Measurements from ENCODE around the gene DUXB.

Gene DUXB

DNA sequence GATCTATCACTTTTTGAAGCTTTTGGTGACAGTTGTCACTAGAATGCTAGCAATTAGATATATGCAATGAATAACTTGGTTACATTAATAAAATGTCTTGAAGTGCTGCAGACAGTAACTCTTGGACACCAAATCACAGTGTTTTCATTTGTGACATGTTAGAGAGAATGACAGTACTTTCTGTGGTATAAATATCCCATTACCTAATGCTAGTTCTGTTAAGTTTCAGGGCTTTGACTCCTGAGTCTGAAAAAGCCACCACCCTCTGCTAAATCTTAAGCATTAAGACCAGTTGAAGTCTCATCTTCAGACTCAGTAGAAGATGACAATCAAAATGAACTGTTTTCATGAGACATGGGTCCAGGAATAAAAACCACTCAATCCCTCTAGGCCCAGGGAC is 13.9 kb downstream of the DUXB start:
- no peak for TF ChIP-seq ZNF473 (tag by site-specific recombination; IDR thresholded peaks at IDR 0.05)
- no peak for TF ChIP-seq BCL11B (tag by site-specific recombination; IDR thresholded peaks at IDR 0.05; ENCODE audit: low read depth)
- TF ChIP-seq ZNF555 (tag by site-specific recombination; conservative IDR thresholded peaks at IDR 0.05) = no peak
- no peak for TF ChIP-seq SP3 (tag by site-specific recombination; IDR thresholded peaks at IDR 0.05)
- no peak for TF ChIP-seq SCRT1 (tag by site-specific recombination; IDR thresholded peaks at IDR 0.05; ENCODE audit: borderline replicate concordance)
- TF ChIP-seq ZNF596 (tag by site-specific recombination; IDR thresholded peaks at IDR 0.05) = no peak
- no peak for TF ChIP-seq SCRT2 (tag by site-specific recombination; IDR thresholded peaks at IDR 0.05)
- TF ChIP-seq, protein P1, sequence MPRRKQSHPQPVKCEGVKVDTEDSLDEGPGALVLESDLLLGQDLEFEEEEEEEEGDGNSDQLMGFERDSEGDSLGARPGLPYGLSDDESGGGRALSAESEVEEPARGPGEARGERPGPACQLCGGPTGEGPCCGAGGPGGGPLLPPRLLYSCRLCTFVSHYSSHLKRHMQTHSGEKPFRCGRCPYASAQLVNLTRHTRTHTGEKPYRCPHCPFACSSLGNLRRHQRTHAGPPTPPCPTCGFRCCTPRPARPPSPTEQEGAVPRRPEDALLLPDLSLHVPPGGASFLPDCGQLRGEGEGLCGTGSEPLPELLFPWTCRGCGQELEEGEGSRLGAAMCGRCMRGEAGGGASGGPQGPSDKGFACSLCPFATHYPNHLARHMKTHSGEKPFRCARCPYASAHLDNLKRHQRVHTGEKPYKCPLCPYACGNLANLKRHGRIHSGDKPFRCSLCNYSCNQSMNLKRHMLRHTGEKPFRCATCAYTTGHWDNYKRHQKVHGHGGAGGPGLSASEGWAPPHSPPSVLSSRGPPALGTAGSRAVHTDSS (tag by site-specific recombination; IDR thresholded peaks at IDR 0.05) = no peak
- TF ChIP-seq, protein P2, sequence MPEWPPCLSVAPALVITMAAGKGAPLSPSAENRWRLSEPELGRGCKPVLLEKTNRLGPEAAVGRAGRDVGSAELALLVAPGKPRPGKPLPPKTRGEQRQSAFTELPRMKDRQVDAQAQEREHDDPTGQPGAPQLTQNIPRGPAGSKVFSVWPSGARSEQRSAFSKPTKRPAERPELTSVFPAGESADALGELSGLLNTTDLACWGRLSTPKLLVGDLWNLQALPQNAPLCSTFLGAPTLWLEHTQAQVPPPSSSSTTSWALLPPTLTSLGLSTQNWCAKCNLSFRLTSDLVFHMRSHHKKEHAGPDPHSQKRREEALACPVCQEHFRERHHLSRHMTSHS (tag by site-specific recombination; IDR thresholded peaks at IDR 0.05) = no peak
- no peak for TF ChIP-seq INSM2 (tag by site-specific recombination; IDR thresholded peaks at IDR 0.05)
- no peak for TF ChIP-seq TRIM28 (IDR thresholded peaks at IDR 0.05; ENCODE audit: borderline replicate concordance, low read length)
- TF ChIP-seq SETDB1 (IDR thresholded peaks at IDR 0.05; ENCODE audit: insufficient read length, low read length) = no peak
- no peak for TF ChIP-seq YY1 (tag by site-specific recombination; IDR thresholded peaks at IDR 0.05)
- TF ChIP-seq, protein P3, sequence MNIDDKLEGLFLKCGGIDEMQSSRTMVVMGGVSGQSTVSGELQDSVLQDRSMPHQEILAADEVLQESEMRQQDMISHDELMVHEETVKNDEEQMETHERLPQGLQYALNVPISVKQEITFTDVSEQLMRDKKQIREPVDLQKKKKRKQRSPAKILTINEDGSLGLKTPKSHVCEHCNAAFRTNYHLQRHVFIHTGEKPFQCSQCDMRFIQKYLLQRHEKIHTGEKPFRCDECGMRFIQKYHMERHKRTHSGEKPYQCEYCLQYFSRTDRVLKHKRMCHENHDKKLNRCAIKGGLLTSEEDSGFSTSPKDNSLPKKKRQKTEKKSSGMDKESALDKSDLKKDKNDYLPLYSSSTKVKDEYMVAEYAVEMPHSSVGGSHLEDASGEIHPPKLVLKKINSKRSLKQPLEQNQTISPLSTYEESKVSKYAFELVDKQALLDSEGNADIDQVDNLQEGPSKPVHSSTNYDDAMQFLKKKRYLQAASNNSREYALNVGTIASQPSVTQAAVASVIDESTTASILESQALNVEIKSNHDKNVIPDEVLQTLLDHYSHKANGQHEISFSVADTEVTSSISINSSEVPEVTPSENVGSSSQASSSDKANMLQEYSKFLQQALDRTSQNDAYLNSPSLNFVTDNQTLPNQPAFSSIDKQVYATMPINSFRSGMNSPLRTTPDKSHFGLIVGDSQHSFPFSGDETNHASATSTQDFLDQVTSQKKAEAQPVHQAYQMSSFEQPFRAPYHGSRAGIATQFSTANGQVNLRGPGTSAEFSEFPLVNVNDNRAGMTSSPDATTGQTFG (tag by site-specific recombination; IDR thresholded peaks at IDR 0.05; ENCODE audit: borderline replicate concordance) = no peak
- no peak for TF ChIP-seq EGR2 (tag by site-specific recombination; IDR thresholded peaks at IDR 0.05; ENCODE audit: low read depth)
- TF ChIP-seq HOXC10 (CRISPR knock-in tag; IDR thresholded peaks at IDR 0.05) = no peak
- no peak for TF ChIP-seq PBX3 (CRISPR knock-in tag; IDR thresholded peaks at IDR 0.05)
- H3K27ac ChIP-seq (ENCODE audit: extremely low read depth, low read depth, low read length) = no peak overlapping the region
- H3K4me3 ChIP-seq (ENCODE audit: low read depth, low read length) = no peak overlapping the region
- H3K9me3 ChIP-seq (ENCODE audit: control insufficient read depth, insufficient read depth, low read depth, low read length) = no peaks in the 10 kb centered on the region
- no peaks in the 10 kb centered on the region for H3K4me1 ChIP-seq (ENCODE audit: control insufficient read depth, insufficient read depth, low read length)
- POLR2A ChIA-PET = no interaction called here
- CTCF ChIA-PET = interaction anchor here (1.0 kb wide), 1 partner anchor 77 kb away, joined by 3 read pairs; no protein-coding TSS in a partner anchor
- H3K36me3 ChIP-seq (ENCODE audit: control insufficient read depth in 2 of 2, insufficient read depth in 1 of 2, low read length in 2 of 2) = no peaks in the 10 kb centered on the region

- no peak overlapping the region for H3K4me3 ChIP-seq (ENCODE audit: low read depth, low read length)
- H3K4me1 ChIP-seq (ENCODE audit: control insufficient read depth, insufficient read depth, low read length) = no peaks in the 10 kb centered on the region
- no peaks in the 10 kb centered on the region for H3K36me3 ChIP-seq (ENCODE audit: control insufficient read depth in 2 of 2, insufficient read depth in 1 of 2, low read length in 2 of 2)
- no peaks in the 10 kb centered on the region for H3K9me3 ChIP-seq (ENCODE audit: control insufficient read depth, insufficient read depth, low read depth, low read length)
- POLR2A ChIA-PET = no interaction called here
- CTCF ChIA-PET = no interaction called here
- no peak overlapping the region for H3K27ac ChIP-seq (ENCODE audit: extremely low read depth, low read depth, low read length)
- TF ChIP-seq, protein P4, sequence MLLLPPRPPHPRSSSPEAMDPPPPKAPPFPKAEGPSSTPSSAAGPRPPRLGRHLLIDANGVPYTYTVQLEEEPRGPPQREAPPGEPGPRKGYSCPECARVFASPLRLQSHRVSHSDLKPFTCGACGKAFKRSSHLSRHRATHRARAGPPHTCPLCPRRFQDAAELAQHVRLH (tag by site-specific recombination; IDR thresholded peaks at IDR 0.05) = no peak
- no peak for TF ChIP-seq KLF7 (tag by site-specific recombination; IDR thresholded peaks at IDR 0.05; ENCODE audit: borderline replicate concordance)
- no peak for TF ChIP-seq ZNF155 (tag by site-specific recombination; IDR thresholded peaks at IDR 0.05)
- no peak for TF ChIP-seq ZBTB20 (tag by site-specific recombination; IDR thresholded peaks at IDR 0.05)
- TF ChIP-seq ZNF548 (tag by site-specific recombination; IDR thresholded peaks at IDR 0.05) = no peak
- no peak for TF ChIP-seq ZNF707 (tag by site-specific recombination; IDR thresholded peaks at IDR 0.05)
- TF ChIP-seq ZNF777 (tag by site-specific recombination; IDR thresholded peaks at IDR 0.05; ENCODE audit: borderline replicate concordance) = no peak
- no peak for TF ChIP-seq ZNF473 (tag by site-specific recombination; IDR thresholded peaks at IDR 0.05)
- TF ChIP-seq ZNF138 (tag by site-specific recombination; IDR thresholded peaks at IDR 0.05; ENCODE audit: borderline replicate concordance) = no peak
- TF ChIP-seq ZNF211 (tag by site-specific recombination; IDR thresholded peaks at IDR 0.05; ENCODE audit: low read depth) = no peak
- TF ChIP-seq, protein P5, sequence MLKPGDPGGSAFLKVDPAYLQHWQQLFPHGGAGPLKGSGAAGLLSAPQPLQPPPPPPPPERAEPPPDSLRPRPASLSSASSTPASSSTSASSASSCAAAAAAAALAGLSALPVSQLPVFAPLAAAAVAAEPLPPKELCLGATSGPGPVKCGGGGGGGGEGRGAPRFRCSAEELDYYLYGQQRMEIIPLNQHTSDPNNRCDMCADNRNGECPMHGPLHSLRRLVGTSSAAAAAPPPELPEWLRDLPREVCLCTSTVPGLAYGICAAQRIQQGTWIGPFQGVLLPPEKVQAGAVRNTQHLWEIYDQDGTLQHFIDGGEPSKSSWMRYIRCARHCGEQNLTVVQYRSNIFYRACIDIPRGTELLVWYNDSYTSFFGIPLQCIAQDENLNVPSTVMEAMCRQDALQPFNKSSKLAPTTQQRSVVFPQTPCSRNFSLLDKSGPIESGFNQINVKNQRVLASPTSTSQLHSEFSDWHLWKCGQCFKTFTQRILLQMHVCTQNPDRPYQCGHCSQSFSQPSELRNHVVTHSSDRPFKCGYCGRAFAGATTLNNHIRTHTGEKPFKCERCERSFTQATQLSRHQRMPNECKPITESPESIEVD (tag by site-specific recombination; IDR thresholded peaks at IDR 0.05) = no peak
These were observed 19.0 kb downstream of the DUXB start for GRCh38 chr16:75682308-75682707.

Data from HEK293 (cell line).